ENCODE measurements around the gene PALLD. TPM values are rescaled to one million over a fixed set of nuclear protein-coding genes. Genes with fewer than 3 reads are reported as not detected.

Gene PALLD
- total RNA-seq, 4 donors from 2014 or later, result 266 to 761 (median 441) TPM

- no peak overlapping the region for H3K4me3 ChIP-seq
- intact Hi-C loops (cut with DNase I; ENCODE audit: low total_unique reads), result no loop called here
- H3K27me3 ChIP-seq, result no peaks in the 10 kb centered on the region
- no peak for TF ChIP-seq POLR2A (IDR thresholded peaks at IDR 0.05)
- TF ChIP-seq, protein P1, sequence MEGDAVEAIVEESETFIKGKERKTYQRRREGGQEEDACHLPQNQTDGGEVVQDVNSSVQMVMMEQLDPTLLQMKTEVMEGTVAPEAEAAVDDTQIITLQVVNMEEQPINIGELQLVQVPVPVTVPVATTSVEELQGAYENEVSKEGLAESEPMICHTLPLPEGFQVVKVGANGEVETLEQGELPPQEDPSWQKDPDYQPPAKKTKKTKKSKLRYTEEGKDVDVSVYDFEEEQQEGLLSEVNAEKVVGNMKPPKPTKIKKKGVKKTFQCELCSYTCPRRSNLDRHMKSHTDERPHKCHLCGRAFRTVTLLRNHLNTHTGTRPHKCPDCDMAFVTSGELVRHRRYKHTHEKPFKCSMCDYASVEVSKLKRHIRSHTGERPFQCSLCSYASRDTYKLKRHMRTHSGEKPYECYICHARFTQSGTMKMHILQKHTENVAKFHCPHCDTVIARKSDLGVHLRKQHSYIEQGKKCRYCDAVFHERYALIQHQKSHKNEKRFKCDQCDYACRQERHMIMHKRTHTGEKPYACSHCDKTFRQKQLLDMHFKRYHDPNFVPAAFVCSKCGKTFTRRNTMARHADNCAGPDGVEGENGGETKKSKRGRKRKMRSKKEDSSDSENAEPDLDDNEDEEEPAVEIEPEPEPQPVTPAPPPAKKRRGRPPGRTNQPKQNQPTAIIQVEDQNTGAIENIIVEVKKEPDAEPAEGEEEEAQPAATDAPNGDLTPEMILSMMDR (IDR thresholded peaks at IDR 0.05), result no peak
- H3K36me3 ChIP-seq, result no peaks in the 10 kb centered on the region
- DNase-seq, result peak in 1 of 2 donors; percentile 29
- H3K4me1 ChIP-seq, result no peaks in the 10 kb centered on the region
- H3K9me3 ChIP-seq, result no peaks in the 10 kb centered on the region
- peak overlapping the region; percentile 62 to 73 for H3K27ac ChIP-seq
Observed at GRCh38 chr4:168648929-168649328, 152.1 kb downstream of the PALLD start.

DNA sequence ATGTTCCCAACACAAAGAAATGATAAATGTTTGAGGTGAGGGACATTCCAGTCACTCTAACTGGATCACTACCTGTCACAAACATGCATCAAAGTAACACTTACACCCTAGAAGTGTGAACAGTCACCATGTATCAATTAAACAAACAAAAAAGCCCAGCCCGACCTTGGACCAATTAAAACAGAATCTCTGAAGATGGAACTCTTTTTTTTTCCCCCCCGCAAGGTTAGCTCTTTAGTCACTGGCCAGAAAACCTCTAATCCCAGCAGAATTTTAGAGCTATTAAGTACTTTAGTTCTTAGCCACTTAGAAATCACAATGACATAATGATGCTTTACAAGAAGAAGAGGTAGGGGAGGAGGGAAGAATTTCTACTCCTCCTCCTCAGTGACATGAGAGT, 154.5 kb downstream of the PALLD start:
- DNase-seq, result peak in 1 of 2 donors; percentile 15
- intact Hi-C loops (cut with DNase I; ENCODE audit: low total_unique reads), result no loop called here
- Histone ChIP-seq H3K27me3 (no peaks in the 10 kb centered on the region), H3K36me3 (no peaks in the 10 kb centered on the region), H3K27ac (peak overlapping the region; percentile 73), H3K4me1 (no peaks in the 10 kb centered on the region), H3K4me3 (no peak overlapping the region), H3K9me3 (no peaks in the 10 kb centered on the region)
- TF ChIP-seq POLR2A (IDR thresholded peaks at IDR 0.05), result no peak

- intact Hi-C loops (cut with DNase I; ENCODE audit: low total_unique reads), result no loop called here
- peak overlapping the region; percentile 73 for H3K27ac ChIP-seq
- no peaks in the 10 kb centered on the region for H3K9me3 ChIP-seq
- H3K4me1 ChIP-seq, result no peaks in the 10 kb centered on the region
- peak in 1 of 2 donors; percentile 19 for DNase-seq
- no peak overlapping the region for H3K4me3 ChIP-seq
- no peaks in the 10 kb centered on the region for H3K36me3 ChIP-seq
- H3K27me3 ChIP-seq, result no peaks in the 10 kb centered on the region
- TF ChIP-seq, protein P1 (IDR thresholded peaks at IDR 0.05), result no peak
- TF ChIP-seq POLR2A (IDR thresholded peaks at IDR 0.05), result no peak
Observed at GRCh38 chr4:168651864-168652263, 155.0 kb downstream of the PALLD start.

GRCh38 chr4:168652755-168653154, 155.9 kb downstream of the PALLD start:
- intact Hi-C loops (cut with DNase I; ENCODE audit: low total_unique reads), result no loop called here
- Histone ChIP-seq H3K4me1 (no peaks in the 10 kb centered on the region), H3K4me3 (no peak overlapping the region), H3K9me3 (no peaks in the 10 kb centered on the region), H3K27ac (no peak overlapping the region), H3K27me3 (no peaks in the 10 kb centered on the region), H3K36me3 (no peaks in the 10 kb centered on the region)
- DNase-seq, result no peak
- TF ChIP-seq, protein P1 (IDR thresholded peaks at IDR 0.05), result no peak
- TF ChIP-seq POLR2A (IDR thresholded peaks at IDR 0.05), result no peak

- Histone ChIP-seq H3K4me3 (no peak overlapping the region), H3K36me3 (no peaks in the 10 kb centered on the region), H3K4me1 (peaks cover 0 to 3% of the 10 kb centered on the region in 2 donors), H3K27ac (peak overlapping the region; percentile 40 to 64), H3K9me3 (no peaks in the 10 kb centered on the region), H3K27me3 (no peaks in the 10 kb centered on the region)
- TF ChIP-seq POLR2A (IDR thresholded peaks at IDR 0.05), result no peak
- TF ChIP-seq, protein P1 (IDR thresholded peaks at IDR 0.05), result no peak
- intact Hi-C loops (cut with DNase I; ENCODE audit: low total_unique reads), result no loop called here
- DNase-seq, result no peak
Observed at GRCh38 chr4:168654104-168654847, 157.4 kb downstream of the PALLD start.
